Skin epidermis (tissue), 12 donors: ENCODE results near the gene CCPG1.
A peak's percentile ranks its signal among the peaks of the same experiment; 100 is the strongest.

Experiments
- H3K27ac ChIP-seq, 21 experiments: fragments of 200-600 bp; sonication (generic) in 11 of 21; one replicate each; pipeline ENCODE4 v1.5.0; 2020; ENCODE audit warnings: mild to moderate bottlenecking in 3 of 21, inconsistent platforms in 2 of 21, moderate library complexity in 2 of 21
- H3K4me3 ChIP-seq, 7 experiments: fragments of 200-600 bp; sonication (generic) in 2 of 7; one replicate each; pipeline ENCODE4 v1.5.0; 2020; ENCODE audit warnings: inconsistent platforms in 2 of 7, mild to moderate bottlenecking in 2 of 7, moderate library complexity in 1 of 7

CCPG1 gene

GRCh38 chr15:55394694-55395093 lies 13.5 kb downstream of the CCPG1 start:
- Histone ChIP-seq H3K27ac (no peak overlapping the region), H3K4me3 (no peak overlapping the region)

GRCh38 chr15:55389264-55389607 lies 18.9 kb downstream of the CCPG1 start:
- Histone ChIP-seq H3K4me3 (no peak overlapping the region), H3K27ac (no peak overlapping the region)

- H3K4me3 ChIP-seq, result no peak overlapping the region
- H3K27ac ChIP-seq, result no peak overlapping the region
Measured at GRCh38 chr15:55387027-55387426, 21.1 kb downstream of the CCPG1 start.

- Histone ChIP-seq H3K27ac (no peak overlapping the region), H3K4me3 (no peak overlapping the region)
Measured at GRCh38 chr15:55383687-55384086, 24.5 kb downstream of the CCPG1 start.

- Histone ChIP-seq H3K4me3 (no peak overlapping the region), H3K27ac (no peak overlapping the region)
Measured at GRCh38 chr15:55381595-55381994, 26.6 kb downstream of the CCPG1 start.

GRCh38 chr15:55379095-55379494 lies 29.1 kb downstream of the CCPG1 start:
- no peak overlapping the region for H3K27ac ChIP-seq

GRCh38 chr15:55372701-55373440 lies 35.3 kb downstream of the CCPG1 start:
- H3K27ac ChIP-seq, result peak overlapping the region in 2 of 21 experiments; percentile 3 to 55
- H3K4me3 ChIP-seq, result no peak overlapping the region

More at GRCh38 chr15:55379095-55379494, 29.1 kb downstream of the CCPG1 start:
- no peak overlapping the region for H3K4me3 ChIP-seq

GRCh38 chr15:55366981-55367380 lies 41.2 kb downstream of the CCPG1 start:
- H3K27ac ChIP-seq, result no peak overlapping the region

GRCh38 chr15:55362641-55363040 lies 45.5 kb downstream of the CCPG1 start:
- no peak overlapping the region for H3K27ac ChIP-seq

More at GRCh38 chr15:55366981-55367380, 41.2 kb downstream of the CCPG1 start:
- no peak overlapping the region for H3K4me3 ChIP-seq

GRCh38 chr15:55361048-55361447 lies 47.1 kb downstream of the CCPG1 start:
- no peak overlapping the region for H3K4me3 ChIP-seq
- H3K27ac ChIP-seq, result no peak overlapping the region

More at GRCh38 chr15:55362641-55363040, 45.5 kb downstream of the CCPG1 start:
- H3K4me3 ChIP-seq, result no peak overlapping the region

GRCh38 chr15:55360256-55360655 lies 47.9 kb downstream of the CCPG1 start:
- Histone ChIP-seq H3K27ac (peak overlapping the region in 4 of 21 experiments; percentile 3 to 56 (median 22)), H3K4me3 (no peak overlapping the region)

GRCh38 chr15:55358471-55358870 lies 49.7 kb downstream of the CCPG1 start:
- Histone ChIP-seq H3K27ac (no peak overlapping the region), H3K4me3 (no peak overlapping the region)

GRCh38 chr15:55357774-55358173 lies 50.4 kb downstream of the CCPG1 start:
- Histone ChIP-seq H3K4me3 (no peak overlapping the region), H3K27ac (no peak overlapping the region)

GRCh38 chr15:55356985-55357585 lies 51.1 kb downstream of the CCPG1 start:
- Histone ChIP-seq H3K4me3 (no peak overlapping the region), H3K27ac (no peak overlapping the region)

GRCh38 chr15:55353025-55353424 lies 55.1 kb downstream of the CCPG1 start:
- Histone ChIP-seq H3K4me3 (no peak overlapping the region), H3K27ac (no peak overlapping the region)

GRCh38 chr15:55349282-55349681 lies 58.9 kb downstream of the CCPG1 start:
- no peak overlapping the region for H3K27ac ChIP-seq
- no peak overlapping the region for H3K4me3 ChIP-seq

GRCh38 chr15:55348281-55348778 lies 59.8 kb downstream of the CCPG1 start:
- Histone ChIP-seq H3K4me3 (no peak overlapping the region), H3K27ac (no peak overlapping the region)

GRCh38 chr15:55344206-55344605 lies 64.0 kb downstream of the CCPG1 start:
- no peak overlapping the region for H3K4me3 ChIP-seq
- peak overlapping the region in 13 of 21 experiments; percentile 2 to 74 (median 34) for H3K27ac ChIP-seq

GRCh38 chr15:55343168-55343567 lies 65.0 kb downstream of the CCPG1 start:
- no peak overlapping the region for H3K4me3 ChIP-seq

GRCh38 chr15:55337160-55337559 lies 71.0 kb downstream of the CCPG1 start:
- Histone ChIP-seq H3K4me3 (no peak overlapping the region), H3K27ac (no peak overlapping the region)

More at GRCh38 chr15:55343168-55343567, 65.0 kb downstream of the CCPG1 start:
- H3K27ac ChIP-seq, result peak overlapping the region in 12 of 21 experiments; percentile 8 to 74 (median 43)

GRCh38 chr15:55334997-55335396 lies 73.2 kb downstream of the CCPG1 start:
- H3K4me3 ChIP-seq, result no peak overlapping the region
- H3K27ac ChIP-seq, result no peak overlapping the region
